Activated gamma-delta T cell treated with anti-CD3 and anti-CD28 coated beads, Interleukin-2, amount 50 U/mL, for 16 hours (primary cell): Measurements from ENCODE around the gene LHFPL3.
"Not testable (repeated sequence)": the region's sequence is repeated elsewhere in the genome, so short reads cannot be mapped to it uniquely, and the experiment has no call there.

Source experiments
- DNase-seq: peaks from one replicate; pipeline ENCODE4 v3.0.0-alpha.2; 2020; ENCODE audit warnings: low read depth

LHFPL3 gene

GRCh38 chr7:104695563-104695962 lies 367.2 kb downstream of the LHFPL3 start:
- DNase-seq: no peak

GRCh38 chr7:104700336-104700735 lies 371.9 kb downstream of the LHFPL3 start:
- no peak for DNase-seq

- DNase-seq: not testable (repeated sequence)
These were observed 392.6 kb downstream of the LHFPL3 start for GRCh38 chr7:104721027-104721426.

GRCh38 chr7:104723001-104723400 lies 394.6 kb downstream of the LHFPL3 start:
- DNase-seq: no peak

- DNase-seq: no peak
These were observed 430.1 kb downstream of the LHFPL3 start for GRCh38 chr7:104758504-104758903.

GRCh38 chr7:104761892-104762291 lies 433.5 kb downstream of the LHFPL3 start:
- no peak for DNase-seq

- no peak for DNase-seq
These were observed 438.7 kb downstream of the LHFPL3 start for GRCh38 chr7:104767113-104767512.

GRCh38 chr7:104767826-104768536 lies 439.6 kb downstream of the LHFPL3 start:
- DNase-seq: no peak

- DNase-seq: no peak
These were observed 444.3 kb downstream of the LHFPL3 start for GRCh38 chr7:104772405-104773345.

GRCh38 chr7:104773796-104774195 lies 445.4 kb downstream of the LHFPL3 start:
- DNase-seq: no peak

GRCh38 chr7:104775531-104775930 lies 447.1 kb downstream of the LHFPL3 start:
- DNase-seq: no peak

- DNase-seq: no peak
These were observed 448.9 kb downstream of the LHFPL3 start for GRCh38 chr7:104777301-104777800.

- DNase-seq: no peak
These were observed 451.5 kb downstream of the LHFPL3 start for GRCh38 chr7:104779888-104780287.

- DNase-seq: no peak
These were observed 456.3 kb downstream of the LHFPL3 start for GRCh38 chr7:104784686-104785085.

- no peak for DNase-seq
These were observed 461.4 kb downstream of the LHFPL3 start for GRCh38 chr7:104789780-104790179.

GRCh38 chr7:104790440-104790839 lies 462.0 kb downstream of the LHFPL3 start:
- no peak for DNase-seq

- no peak for DNase-seq
These were observed 462.7 kb downstream of the LHFPL3 start for GRCh38 chr7:104791080-104791479.

GRCh38 chr7:104793066-104793465 lies 464.7 kb downstream of the LHFPL3 start:
- no peak for DNase-seq

- no peak for DNase-seq
These were observed 465.8 kb downstream of the LHFPL3 start for GRCh38 chr7:104794154-104794553.

- no peak for DNase-seq
These were observed 466.2 kb downstream of the LHFPL3 start for GRCh38 chr7:104794589-104794988.

GRCh38 chr7:104795086-104795485 lies 466.7 kb downstream of the LHFPL3 start:
- no peak for DNase-seq

GRCh38 chr7:104795616-104796398 lies 467.4 kb downstream of the LHFPL3 start:
- no peak for DNase-seq
